ENCODE measurements around the gene GPR146. TPM values are rescaled to one million over a fixed set of nuclear protein-coding genes. Genes with fewer than 3 reads are reported as not detected.

The GPR146 gene
- total RNA-seq, 1 donor = 5.1 TPM

DNA sequence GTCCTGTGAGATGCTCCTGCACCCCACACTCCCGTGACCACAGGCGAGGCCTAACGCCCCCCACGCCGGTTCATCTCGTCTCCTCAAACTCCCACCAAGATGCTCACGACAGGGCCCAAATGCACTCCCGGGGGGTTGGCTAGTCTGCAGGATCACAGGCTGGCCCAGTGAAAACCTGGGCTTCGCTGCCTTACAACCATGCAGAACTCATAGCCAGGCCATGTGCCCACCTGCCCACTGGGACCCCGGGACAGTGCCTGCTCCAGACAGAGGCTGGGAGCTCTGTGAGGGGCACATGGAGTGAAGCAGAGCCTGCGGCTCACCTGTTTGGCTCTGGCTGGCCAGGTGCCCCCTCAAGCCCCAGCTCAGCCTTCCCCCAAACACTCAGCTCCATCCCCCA, 34.2 kb downstream of the GPR146 start:
- no peak for DNase-seq (ENCODE audit: insufficient read length, low spot score, missing footprints)
- H3K79me2 ChIP-seq (ENCODE audit: insufficient read depth, low read length) = no peaks in the 10 kb centered on the region
- no peak overlapping the region for H2AFZ ChIP-seq (ENCODE audit: low read length)
- H3K27ac ChIP-seq (ENCODE audit: low read depth, low read length) = no peak overlapping the region
- H3K4me1 ChIP-seq (ENCODE audit: insufficient read depth, low read length) = peaks cover 10% of the 10 kb centered on the region
- no peak overlapping the region for H3K4me2 ChIP-seq (ENCODE audit: insufficient read depth, low read length)
- TF ChIP-seq, protein P1, sequence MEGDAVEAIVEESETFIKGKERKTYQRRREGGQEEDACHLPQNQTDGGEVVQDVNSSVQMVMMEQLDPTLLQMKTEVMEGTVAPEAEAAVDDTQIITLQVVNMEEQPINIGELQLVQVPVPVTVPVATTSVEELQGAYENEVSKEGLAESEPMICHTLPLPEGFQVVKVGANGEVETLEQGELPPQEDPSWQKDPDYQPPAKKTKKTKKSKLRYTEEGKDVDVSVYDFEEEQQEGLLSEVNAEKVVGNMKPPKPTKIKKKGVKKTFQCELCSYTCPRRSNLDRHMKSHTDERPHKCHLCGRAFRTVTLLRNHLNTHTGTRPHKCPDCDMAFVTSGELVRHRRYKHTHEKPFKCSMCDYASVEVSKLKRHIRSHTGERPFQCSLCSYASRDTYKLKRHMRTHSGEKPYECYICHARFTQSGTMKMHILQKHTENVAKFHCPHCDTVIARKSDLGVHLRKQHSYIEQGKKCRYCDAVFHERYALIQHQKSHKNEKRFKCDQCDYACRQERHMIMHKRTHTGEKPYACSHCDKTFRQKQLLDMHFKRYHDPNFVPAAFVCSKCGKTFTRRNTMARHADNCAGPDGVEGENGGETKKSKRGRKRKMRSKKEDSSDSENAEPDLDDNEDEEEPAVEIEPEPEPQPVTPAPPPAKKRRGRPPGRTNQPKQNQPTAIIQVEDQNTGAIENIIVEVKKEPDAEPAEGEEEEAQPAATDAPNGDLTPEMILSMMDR (IDR thresholded peaks at IDR 0.05; ENCODE audit: extremely low read depth, low read depth, low read length) = no peak
- H4K20me1 ChIP-seq (ENCODE audit: insufficient read depth, low read length) = peaks cover 9% of the 10 kb centered on the region
- H3K4me3 ChIP-seq (ENCODE audit: insufficient read depth, low read length) = no peak overlapping the region
- no peaks in the 10 kb centered on the region for H3K36me3 ChIP-seq (ENCODE audit: insufficient read depth, low read length)
- H3K27me3 ChIP-seq (ENCODE audit: insufficient read depth, low read length) = no peaks in the 10 kb centered on the region
- no peaks in the 10 kb centered on the region for H3K9me3 ChIP-seq (ENCODE audit: low read depth, low read length)

DNA sequence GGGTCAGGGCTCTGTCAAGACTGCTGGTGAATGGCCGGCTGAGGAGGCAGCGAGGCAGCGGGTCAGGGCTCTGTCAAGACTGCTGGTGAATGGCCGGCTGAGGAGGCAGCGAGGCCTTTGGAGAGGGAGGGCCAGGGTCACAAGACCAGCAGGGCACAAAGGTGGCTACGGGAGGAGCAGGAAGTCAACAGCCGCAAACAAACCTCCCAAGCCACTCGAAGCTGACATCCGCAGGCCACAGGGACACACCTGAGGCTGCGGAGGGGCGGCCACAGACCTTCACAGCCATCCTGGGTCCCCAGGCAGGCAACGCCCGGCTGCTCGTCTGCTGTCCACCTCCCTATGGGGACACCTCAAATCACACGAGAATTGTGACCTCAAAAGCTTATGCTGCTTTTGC, 34.6 kb downstream of the GPR146 start:
- no peak overlapping the region for H3K4me2 ChIP-seq (ENCODE audit: insufficient read depth, low read length)
- no peaks in the 10 kb centered on the region for H3K9me3 ChIP-seq (ENCODE audit: low read depth, low read length)
- no peaks in the 10 kb centered on the region for H3K36me3 ChIP-seq (ENCODE audit: insufficient read depth, low read length)
- no peak for DNase-seq (ENCODE audit: insufficient read length, low spot score, missing footprints)
- H3K4me1 ChIP-seq (ENCODE audit: insufficient read depth, low read length) = peaks cover 10% of the 10 kb centered on the region
- H2AFZ ChIP-seq (ENCODE audit: low read length) = no peak overlapping the region
- no peaks in the 10 kb centered on the region for H3K27me3 ChIP-seq (ENCODE audit: insufficient read depth, low read length)
- no peak overlapping the region for H3K4me3 ChIP-seq (ENCODE audit: insufficient read depth, low read length)
- H3K27ac ChIP-seq (ENCODE audit: low read depth, low read length) = no peak overlapping the region
- H3K79me2 ChIP-seq (ENCODE audit: insufficient read depth, low read length) = no peaks in the 10 kb centered on the region
- H4K20me1 ChIP-seq (ENCODE audit: insufficient read depth, low read length) = peaks cover 9% of the 10 kb centered on the region
- TF ChIP-seq, protein P1 (IDR thresholded peaks at IDR 0.05; ENCODE audit: extremely low read depth, low read depth, low read length) = no peak

DNA sequence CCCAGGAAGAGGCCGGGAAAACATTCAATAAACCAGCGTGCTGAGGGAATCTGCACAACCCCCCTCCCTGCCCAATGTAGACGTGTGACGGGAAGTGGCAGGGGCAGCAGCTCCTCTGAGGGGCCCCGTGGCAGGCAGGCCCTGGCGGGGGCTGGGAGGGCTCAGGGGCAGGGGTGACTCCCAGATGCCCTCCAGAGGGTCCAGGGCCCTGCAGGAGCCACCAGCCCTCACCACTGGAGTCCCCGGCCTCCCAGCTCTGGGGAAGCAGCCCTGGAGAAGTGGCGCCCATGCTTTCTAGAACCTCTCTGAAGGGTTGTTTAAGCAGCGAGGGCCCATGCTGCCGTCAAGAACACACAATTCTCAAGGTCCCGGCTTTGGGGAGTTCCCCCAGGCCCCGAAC, 35.2 kb downstream of the GPR146 start:
- Histone ChIP-seq H2AFZ (ENCODE audit: low read length) (no peak overlapping the region), H3K4me1 (ENCODE audit: insufficient read depth, low read length) (peaks cover 10% of the 10 kb centered on the region), H3K79me2 (ENCODE audit: insufficient read depth, low read length) (no peaks in the 10 kb centered on the region), H3K27ac (ENCODE audit: low read depth, low read length) (no peak overlapping the region), H3K4me3 (ENCODE audit: insufficient read depth, low read length) (no peak overlapping the region), H3K4me2 (ENCODE audit: insufficient read depth, low read length) (no peak overlapping the region), H3K9me3 (ENCODE audit: low read depth, low read length) (no peaks in the 10 kb centered on the region), H4K20me1 (ENCODE audit: insufficient read depth, low read length) (peaks cover 9% of the 10 kb centered on the region), H3K36me3 (ENCODE audit: insufficient read depth, low read length) (no peaks in the 10 kb centered on the region), H3K27me3 (ENCODE audit: insufficient read depth, low read length) (no peaks in the 10 kb centered on the region)
- TF ChIP-seq, protein P1 (IDR thresholded peaks at IDR 0.05; ENCODE audit: extremely low read depth, low read depth, low read length) = no peak
- DNase-seq (ENCODE audit: insufficient read length, low spot score, missing footprints) = no peak

DNA sequence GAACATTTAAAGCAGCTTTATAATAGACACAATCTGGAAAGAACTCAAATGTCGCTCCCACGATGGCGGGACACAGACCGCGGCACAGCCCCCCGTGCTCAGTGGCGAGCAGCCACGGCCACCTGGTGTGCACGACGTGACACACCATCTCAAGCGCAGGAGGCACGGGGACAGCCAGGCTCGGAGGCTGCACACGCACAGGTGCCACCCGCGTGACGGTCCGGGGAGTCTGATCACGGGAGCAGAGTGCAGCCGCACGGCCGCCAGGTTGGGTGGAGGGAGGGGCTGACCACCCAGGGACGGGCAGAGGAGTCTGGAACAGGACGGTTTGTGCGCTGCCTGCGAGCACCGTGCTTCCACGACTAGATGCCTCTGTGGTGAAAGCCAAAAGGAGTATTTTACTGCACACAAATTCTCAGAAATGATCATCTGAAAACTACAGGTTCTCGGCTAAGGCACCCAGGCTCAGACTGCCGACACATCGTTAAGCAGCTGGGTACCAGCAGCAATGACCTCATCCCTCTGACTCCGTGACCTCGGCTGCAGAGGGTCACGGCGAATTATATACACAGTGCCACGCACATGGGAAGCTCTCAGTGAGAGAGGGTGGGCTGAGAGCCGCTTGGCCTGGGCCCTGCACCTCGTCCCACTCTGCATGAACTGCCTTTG, 36.0 kb downstream of the GPR146 start:
- Histone ChIP-seq H3K4me3 (ENCODE audit: insufficient read depth, low read length) (no peak overlapping the region), H3K4me2 (ENCODE audit: insufficient read depth, low read length) (no peak overlapping the region), H3K27me3 (ENCODE audit: insufficient read depth, low read length) (no peaks in the 10 kb centered on the region), H3K9me3 (ENCODE audit: low read depth, low read length) (no peaks in the 10 kb centered on the region), H3K79me2 (ENCODE audit: insufficient read depth, low read length) (no peaks in the 10 kb centered on the region), H4K20me1 (ENCODE audit: insufficient read depth, low read length) (peaks cover 9% of the 10 kb centered on the region), H3K27ac (ENCODE audit: low read depth, low read length) (no peak overlapping the region), H2AFZ (ENCODE audit: low read length) (no peak overlapping the region), H3K4me1 (ENCODE audit: insufficient read depth, low read length) (peaks cover 10% of the 10 kb centered on the region), H3K36me3 (ENCODE audit: insufficient read depth, low read length) (no peaks in the 10 kb centered on the region)
- TF ChIP-seq, protein P1 (IDR thresholded peaks at IDR 0.05; ENCODE audit: extremely low read depth, low read depth, low read length) = no peak
- DNase-seq (ENCODE audit: insufficient read length, low spot score, missing footprints) = no peak

Data from osteoblast (primary cell).